HG03571 (cell line): ENCODE results near the gene METTL9.
"Not testable (repeated sequence)": the region's sequence is repeated elsewhere in the genome, so short reads cannot be mapped to it uniquely, and the experiment has no call there.

ENCODE experiments used
- ATAC-seq: cut with Tn5 transposase; IDR thresholded peaks from one replicate; pipeline ENCODE4 v1.9.1; 2021; ENCODE audit not compliant: unreplicated experiment

Gene METTL9

DNA sequence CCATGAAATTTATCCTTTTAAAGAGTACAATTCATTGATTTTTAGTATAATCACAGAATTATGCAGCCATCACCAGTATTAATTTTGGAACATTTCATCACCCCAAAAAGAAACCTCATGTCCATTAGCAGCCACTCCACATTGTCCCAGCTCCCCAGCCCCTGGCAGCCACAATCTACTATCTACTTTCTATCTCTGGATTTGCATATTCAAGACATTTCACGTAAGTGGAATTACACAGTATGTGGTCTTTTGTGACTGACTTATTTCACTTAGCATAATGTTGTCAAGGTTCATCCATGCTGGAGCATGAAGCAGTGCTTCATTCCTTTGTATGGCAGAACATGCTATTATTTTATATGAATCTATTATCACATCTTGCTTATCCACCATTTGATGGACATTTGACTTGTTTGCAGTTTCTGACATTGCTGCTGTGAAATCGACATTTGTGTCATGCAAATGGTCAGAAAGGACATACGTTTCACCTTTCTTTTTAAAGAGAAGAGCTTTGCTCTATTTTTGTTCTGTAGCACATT, 10.7 kb downstream of the METTL9 start:
- no peak for ATAC-seq

DNA sequence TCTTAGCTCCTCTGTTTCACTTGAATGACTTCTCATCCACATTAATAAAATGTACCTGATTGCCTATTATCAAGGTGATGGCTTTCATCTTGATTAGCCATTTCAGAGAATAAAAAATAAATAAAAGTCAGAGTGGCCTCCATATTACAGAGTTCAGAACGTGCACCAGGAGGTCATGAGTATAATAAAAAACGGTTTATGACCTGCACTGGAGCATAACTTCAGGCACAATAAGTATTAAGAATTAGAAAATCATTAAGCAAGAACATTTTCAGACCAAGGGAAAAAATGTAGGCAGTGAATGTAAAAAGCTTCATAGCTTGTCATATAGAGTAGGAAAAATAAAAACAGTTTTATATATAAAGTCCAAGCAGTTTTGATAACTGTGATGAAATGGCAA, 11.4 kb downstream of the METTL9 start:
- no peak for ATAC-seq

DNA sequence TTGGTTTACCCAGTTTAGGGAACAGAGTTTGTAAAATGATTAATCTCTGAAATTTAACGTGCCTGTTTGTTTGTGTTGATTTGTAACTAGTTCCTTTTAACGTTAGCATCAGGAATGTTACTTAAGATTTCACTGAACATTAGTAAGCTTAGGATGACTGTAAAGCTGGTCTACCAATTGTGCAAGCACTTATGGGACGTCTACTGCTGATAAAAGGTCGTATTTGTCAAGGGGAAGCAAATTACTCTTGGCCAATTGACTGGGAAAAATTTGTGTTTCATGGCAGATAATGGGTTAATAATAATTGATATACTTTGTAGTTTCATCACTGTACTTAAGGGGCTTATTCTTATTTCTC, 11.8 kb downstream of the METTL9 start:
- no peak for ATAC-seq

DNA sequence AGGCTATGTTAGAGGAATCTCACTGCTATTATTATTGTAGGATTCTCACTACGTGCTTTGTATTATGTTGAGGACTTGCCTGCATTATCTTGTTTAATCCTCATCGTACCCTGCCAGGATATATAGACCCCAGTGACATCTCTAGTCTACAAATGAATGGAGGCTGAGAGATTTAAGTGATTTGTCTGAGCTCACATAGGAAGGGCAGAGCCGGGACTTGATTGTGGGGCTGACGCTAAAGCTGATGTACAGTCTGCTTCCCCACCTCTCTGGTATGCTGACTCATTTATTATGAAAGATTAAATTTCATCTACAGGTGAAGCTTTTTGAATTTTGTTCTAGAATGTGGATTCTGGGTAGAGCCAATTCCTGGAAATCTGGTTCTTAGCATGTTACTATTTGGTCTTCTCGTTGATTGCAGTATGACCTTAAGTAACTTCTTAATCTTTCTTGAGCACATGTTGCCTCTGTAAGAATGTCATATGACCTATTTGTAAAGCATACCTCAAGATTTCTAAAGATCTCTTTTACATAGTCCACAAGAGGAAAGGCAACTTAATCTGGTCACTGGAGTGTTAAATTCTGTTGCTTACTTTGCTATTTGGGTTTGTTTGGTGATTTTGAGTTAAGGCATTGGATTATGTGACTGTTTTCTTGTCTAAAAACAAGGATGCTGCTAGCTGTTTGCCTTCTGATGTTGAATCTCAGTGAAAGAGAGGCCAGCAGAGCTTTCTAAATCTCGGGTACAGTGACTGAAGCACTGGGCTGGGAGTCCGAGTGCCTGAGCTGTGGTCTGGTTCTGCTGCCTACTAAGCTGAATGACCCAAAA, 12.4 kb downstream of the METTL9 start:
- no peak for ATAC-seq

DNA sequence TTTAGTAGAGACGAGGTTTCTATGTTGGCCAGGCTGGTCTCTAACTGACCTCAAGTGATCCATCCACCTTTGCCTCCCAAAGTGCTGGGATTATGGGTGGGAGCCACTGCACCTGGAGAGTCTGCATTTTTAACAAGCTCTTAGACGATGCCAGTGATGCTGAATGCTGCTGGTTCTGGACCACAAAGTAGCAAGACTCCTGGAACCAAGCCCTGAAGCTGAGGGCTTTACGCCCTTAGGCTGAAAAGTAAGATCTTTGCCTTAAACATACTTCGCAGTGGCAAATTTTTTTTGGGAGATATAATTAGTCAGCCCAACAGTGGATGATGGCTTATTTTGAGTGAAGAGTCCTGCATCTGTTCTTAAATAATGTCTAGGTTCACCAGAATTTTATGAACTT, 14.0 kb downstream of the METTL9 start:
- no peak for ATAC-seq

DNA sequence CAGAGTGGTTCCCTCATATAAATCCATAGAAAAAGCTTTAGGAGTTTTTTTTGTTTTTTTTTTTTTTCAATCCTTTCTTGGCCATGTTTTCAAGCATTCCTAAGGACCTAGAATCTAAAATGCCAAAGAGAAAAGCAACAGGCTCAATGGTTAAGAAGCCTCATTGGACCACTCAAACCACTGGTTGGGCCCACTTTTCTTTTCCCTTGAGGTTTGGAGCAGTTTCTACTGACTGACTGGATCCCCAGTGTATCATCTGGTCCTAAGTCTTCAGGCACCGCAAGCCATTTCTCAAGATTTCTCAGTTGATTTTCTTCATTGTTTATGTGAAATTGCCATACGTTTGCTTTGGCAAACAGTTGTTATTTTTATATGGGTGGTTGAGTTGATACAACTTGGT, 14.4 kb downstream of the METTL9 start:
- ATAC-seq, result no peak

DNA sequence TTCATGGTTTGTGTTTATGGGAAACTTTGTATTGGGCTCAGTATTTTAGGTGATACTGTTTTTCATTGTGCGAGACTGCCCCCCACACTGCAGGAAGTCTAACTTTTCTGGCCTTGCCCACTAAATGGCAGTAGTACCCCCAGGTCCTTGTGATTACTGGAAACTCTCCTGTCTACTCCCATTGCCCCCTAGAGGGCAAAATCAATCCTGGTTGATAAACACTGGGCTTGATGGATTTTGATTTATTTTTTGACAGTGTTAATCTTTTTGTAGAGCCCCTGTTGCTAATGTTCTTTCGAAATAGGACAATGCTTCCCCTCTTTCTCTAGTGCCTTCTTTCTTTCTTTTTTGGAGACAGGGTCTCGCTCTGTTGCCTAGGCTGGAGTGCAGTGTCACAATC, 15.5 kb downstream of the METTL9 start:
- no peak for ATAC-seq

DNA sequence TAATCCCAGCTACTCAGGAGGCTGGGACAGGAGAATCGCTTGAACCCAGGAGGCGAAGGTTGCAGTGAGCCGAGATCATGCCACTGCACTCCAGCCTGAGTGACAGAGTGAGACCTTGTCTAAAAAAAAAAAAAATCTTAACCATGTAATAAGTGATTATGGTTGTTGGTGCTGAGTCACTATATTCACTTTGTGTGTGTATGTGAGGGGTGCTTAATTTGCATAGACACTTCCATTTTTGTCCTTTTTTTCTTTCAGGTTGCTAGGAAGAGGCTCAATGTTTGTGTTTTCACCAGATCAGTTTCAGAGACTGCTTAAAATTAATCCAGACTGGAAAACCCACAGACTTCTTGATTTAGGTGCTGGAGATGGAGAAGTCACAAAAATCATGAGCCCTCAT, 18.2 kb downstream of the METTL9 start:
- no peak for ATAC-seq

DNA sequence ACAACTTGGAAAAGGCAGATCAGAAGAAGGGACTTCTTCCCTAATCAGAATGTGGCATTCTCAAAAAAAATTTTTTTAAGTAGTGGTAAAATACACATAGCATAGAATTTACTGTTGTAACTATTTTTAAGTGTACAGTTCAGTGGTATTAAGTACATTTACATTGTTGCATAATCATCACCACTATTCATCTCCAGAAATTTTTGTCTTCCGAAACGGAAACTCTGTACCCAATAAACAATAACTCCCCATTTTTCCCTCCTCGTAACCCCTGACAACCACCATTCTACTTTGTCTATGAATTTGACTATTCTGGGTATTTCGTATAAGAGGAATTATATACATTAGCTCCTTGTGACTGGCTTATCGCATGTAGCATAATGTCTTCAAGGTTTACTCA, 18.9 kb downstream of the METTL9 start:
- no peak for ATAC-seq

DNA sequence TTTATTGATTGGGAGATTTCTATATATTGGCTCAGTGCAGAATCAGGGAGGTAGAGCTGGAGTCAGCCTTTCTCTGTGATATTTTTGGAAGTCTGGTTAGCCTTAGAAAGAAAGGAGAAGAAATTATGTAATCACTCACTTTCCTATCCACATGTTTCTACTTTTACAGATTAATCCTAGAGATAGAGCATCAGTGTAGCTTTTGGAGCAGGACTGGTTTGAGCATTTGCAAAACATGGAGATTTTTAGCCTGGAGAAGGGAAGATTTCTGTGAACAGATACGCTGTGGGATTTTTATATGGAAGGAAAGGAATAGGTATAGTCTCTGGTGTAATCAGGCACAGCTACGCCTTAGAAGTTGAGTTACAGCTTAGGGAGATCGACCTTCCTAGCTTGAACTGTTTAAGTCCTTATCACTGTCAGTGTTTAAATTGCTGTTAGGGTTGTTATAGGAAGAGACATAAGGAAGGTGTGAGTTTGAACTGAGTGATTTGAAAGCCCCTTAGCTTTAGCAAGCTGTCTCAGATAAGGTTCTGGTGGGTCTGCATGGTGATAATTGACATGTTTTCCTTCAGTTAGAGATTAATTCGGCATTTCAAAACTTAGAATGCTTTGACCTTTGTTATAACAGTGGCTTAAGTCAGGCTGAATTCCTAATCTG, 20.5 kb downstream of the METTL9 start:
- no peak for ATAC-seq

DNA sequence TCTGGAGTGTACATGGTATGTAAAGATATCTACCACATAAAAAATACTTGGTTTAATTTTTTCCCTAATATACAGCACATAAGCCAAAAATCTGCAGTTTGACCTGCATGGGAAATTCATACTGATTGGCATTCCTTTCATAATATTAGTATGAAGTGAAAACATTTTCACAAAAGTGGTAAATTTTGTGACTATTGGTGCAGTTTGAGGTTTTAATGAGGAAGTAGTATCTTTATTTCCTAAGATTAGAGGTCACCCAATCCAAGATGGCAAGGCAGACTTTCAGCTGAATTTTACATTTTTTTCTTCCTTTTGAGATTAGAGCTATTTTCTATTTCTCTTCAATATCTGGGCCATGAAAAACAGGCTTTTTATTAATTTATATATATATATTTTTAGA, 21.2 kb downstream of the METTL9 start:
- no peak for ATAC-seq

DNA sequence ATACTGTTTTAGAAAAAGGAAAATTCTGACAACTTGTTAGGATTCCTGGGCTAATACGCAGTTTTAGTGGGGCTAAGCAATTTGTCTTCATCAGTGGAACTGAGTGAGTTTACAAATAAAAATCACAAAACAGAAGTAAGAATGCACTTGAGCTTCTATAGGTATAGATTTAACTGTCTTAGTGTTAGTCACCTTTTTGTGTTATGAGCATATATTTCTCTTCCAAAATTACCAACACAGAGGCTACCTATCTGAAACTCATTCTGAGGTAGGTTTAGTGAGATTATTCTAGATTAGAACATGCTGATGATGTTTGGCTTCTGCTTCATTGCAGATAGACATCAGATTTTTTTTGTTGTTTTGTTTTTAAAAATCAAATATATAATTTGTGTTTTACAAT, 23.2 kb downstream of the METTL9 start:
- ATAC-seq, result no peak

DNA sequence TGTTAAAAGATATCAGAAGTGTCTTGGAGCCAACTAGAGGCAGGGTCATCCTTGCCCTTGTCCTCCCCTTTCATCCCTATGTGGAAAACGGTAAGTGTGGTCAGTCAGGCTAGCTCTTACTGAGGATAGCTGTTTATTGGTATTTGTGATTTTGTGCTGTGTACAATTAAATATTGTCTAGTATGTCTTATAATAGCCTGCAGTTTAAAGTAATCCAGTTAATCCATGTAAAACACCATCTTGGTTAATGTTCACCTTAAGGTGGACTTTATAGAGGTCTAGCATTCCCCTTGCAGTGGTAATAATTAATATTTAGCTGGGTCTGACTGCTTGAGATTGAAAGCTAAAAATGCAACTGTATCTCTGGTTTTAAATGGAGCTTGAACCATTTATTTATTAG, 25.6 kb downstream of the METTL9 start:
- no peak for ATAC-seq

DNA sequence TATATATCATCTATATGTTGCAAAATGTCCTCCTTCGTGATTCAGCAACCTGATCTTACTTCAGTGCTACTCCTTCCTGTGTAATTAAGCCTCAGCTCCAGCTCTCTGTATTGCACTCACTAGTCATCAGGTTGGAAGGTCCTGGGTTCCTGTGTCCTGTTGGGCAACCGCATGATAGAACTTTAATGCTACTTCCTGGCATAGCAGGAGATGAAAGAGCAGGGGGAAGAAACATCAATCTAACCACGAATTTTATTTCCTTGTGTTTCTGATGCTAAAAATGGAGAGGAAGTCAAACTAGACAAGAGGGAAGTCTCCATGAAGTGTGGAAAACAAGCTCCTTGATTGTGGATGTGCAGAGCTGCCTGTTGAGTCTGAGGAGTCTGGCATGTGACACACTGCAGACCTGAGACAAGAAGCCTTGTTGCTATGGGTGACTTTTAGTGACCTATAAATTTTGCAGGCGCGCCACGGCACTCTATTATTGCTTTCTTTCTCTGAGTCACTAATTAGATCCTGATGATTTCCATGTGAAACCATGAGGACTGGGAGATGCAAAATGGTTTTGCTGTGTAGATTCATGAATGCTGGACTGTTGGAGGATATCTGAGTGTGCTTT, 27.4 kb downstream of the METTL9 start:
- no peak for ATAC-seq

DNA sequence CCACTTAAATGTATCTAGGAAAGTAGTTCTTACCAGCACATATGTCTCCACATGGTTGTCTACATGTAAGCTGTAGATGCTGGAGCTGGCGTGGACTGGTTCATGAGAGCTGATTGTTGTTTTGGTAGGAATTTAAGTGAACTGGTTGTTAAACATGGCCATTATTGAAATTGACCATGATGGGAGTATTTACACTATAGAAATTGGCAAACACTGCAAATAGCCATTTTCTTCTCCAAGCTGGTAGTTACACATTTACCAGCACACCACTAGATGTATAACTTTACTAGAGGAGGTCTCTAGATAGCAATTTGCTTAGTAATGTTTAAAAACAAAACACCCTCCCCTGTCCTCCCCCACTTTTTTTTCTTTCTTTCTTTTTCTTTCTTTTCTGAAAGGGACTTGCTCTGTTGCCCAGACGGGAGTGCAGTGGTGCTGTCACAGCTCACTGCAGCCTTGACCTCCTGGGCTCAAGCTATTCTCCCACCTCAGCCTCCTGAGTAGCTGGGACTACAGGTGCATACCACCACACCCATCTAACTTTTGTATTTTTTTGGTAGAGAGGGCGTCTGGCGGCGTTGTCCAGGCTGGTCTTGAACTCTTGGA, 28.8 kb downstream of the METTL9 start:
- no peak for ATAC-seq

DNA sequence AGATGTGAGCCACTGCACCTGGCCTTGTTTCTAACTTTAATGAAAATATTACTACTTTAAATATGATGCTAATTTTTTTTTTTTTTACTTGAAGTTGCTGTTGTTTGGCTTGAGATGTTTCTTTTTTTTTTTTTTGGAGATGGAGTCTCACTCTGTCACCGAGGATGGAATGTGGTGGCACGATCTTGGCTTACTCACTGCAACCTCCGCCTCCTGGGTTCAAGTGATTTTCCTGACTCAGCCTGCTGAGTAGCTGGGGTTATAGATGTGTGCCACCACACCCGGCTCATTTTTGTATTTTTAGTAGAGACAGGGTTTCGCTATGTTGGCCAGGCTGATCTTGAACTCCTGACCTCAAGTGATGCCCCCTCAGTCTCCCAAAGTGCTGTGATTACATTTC, 29.4 kb downstream of the METTL9 start:
- ATAC-seq, result no peak

DNA sequence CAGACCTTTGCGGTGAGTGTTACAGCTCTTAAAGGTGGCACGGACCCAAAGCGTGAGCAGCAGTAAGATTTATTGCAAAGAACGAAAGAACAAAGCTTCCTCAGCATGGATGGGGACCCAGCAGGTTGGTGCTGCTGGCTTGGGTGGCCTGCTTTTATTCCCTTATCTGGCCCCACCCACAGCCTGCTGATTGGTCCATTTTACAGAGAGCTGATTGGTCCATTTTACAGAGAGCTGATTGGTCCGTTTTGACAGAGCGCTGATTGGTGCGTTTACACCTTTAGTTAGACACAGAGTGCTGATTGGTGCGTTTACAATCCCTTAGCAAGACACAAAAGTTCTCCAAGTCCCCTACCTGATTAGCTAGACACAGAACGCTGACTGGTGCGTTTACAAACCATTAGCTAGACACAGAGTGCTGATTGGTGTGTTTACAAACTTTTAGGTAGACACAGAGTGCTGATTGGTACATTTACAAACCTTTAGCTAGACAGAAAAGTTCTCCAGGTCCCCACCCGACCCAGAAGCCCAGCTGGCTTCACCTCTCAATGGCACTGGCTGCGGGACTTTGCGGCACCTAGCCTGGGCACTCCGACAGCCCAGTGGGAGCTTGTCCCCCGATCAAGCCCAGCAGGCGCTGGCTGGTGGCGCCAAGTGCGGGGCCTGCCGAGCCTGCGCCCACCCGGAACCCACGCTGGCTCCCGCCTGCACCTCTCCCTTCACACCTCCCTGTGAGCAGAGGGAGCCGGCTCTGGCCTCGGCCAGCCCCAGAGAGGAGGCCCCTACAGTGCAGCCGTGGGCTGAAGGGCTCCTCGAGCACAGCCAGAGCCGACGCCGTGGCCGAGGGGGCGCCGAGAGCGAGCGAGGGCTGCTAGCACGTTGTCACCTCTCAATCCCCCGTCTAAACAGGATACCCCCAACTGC, 30.5 kb downstream of the METTL9 start:
- ATAC-seq, result not testable (repeated sequence)

DNA sequence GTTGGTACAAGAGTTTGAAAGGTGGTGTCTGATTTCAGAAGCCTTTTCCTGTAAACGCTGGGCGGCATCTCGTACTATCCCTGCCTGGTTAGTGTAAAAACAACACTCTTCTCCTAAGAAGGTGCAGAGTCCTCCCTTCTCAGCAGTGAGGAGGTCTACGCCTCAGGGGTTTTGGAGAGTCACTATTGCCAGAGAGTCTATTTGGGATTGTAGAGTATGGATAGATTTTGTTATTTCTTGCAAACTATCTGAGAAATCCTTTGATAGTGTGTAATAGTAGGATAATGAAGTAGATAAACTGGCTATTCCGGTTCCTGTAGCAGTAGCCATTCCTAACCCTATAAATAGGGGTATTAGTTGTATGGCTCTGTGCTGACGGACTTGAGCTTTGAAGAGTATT, 31.5 kb downstream of the METTL9 start:
- ATAC-seq, result not testable (repeated sequence)

DNA sequence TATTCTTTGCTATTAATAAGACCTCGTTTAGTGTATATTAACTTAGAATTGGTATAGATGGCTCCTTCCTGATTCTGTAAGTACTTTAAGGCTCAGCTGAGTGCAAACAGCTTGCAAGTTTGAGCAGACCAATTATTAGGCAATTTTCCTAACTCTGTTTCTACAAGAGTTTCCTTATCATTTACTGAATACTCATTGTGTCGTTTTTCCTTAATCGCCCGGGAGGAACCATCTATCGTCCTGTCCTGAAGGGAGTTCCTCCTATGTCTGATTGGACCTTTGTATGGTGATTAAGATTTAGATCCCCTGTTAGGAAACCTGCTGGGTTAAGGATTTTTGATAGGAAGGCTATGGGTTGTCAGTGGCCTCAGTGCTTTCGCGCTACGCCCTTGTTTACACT, 32.0 kb downstream of the METTL9 start:
- ATAC-seq, result not testable (repeated sequence)

DNA sequence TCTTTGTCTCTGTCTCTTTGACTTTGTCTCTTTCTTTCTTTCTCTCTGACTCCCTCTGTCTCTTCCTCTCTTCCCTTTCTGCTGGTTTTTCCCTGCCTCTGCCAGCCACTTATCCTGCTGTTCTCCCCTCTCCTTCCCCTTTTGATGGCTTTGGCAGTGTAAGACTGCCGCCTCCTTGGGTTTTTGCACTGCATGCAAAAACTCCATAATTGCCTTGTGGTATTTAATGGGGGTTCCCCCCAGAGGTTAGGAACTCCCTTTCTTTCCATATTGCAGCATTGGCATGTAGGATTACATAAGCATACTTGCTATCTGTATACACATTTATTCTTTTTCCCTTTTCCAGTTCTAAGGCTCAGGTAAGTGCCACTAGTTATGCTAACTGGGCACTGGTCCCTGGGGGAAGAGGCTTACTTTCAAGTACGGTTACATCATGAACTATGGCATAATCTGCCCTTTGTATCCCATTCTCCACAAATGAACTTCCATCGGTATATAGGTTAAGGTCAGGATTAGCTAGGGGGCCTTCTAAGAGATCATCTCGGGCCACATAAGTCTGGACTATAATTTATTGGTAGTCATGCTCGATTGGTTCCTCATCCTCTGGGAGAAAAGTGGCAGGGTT, 32.7 kb downstream of the METTL9 start:
- not testable (repeated sequence) for ATAC-seq
